GM23248 (cell line): Measurements from ENCODE around the gene TTLL5.

Experiments used
- EZH2 ChIP-seq: fragments of 200-600 bp; sonication (generic); IDR thresholded peaks from 2 replicates; pipeline ENCODE4 v1.6.1; 2018; ENCODE audit warnings: antibody characterized with exemption, mild to moderate bottlenecking; ENCODE audit not compliant: insufficient read depth, poor library complexity, severe bottlenecking
- EZH2phosphoT487 ChIP-seq: fragments of 200-600 bp; sonication (generic); IDR thresholded peaks from 2 replicates; pipeline ENCODE4 v1.6.1; 2018; ENCODE audit warnings: antibody characterized with exemption, moderate library complexity, mild to moderate bottlenecking, low read depth; ENCODE audit not compliant: insufficient read depth

GRCh38 chr14:75647640-75648039, 13.4 kb upstream of the TTLL5 start:
- no peak for TF ChIP-seq EZH2
- no peak for TF ChIP-seq EZH2phosphoT487
